Transverse colon (tissue), 4 donors: ENCODE results near the gene LDLRAD4. TPM values are rescaled to one million over a fixed set of nuclear protein-coding genes. Genes with fewer than 3 reads are reported as not detected.

Source experiments
- DNase-seq: peaks from one replicate; pipeline ENCODE4 v3.0.0-alpha.2; 2019
- H3K27ac ChIP-seq, 4 donors: fragments of 200-600 bp; sonication (generic); 2 replicates each; pipeline ENCODE4 v1.5.1; 2016 to 2018; ENCODE audit warnings: inconsistent platforms in 4 of 4
- H3K27me3 ChIP-seq: fragments of 200-600 bp; sonication (generic); 2 replicates; pipeline ENCODE4 v1.5.1; 2017; ENCODE audit warnings: inconsistent platforms
- H3K36me3 ChIP-seq, 4 donors: fragments of 200-600 bp; sonication (generic); 2 replicates each; pipeline ENCODE4 v1.5.1; 2017 to 2019; ENCODE audit warnings: inconsistent platforms in 4 of 4
- H3K4me1 ChIP-seq, 4 donors: fragments of 200-600 bp; sonication (generic); 2 replicates each; pipeline ENCODE4 v1.5.1; 2017 to 2020; ENCODE audit warnings: inconsistent platforms in 4 of 4
- H3K4me3 ChIP-seq, 4 donors: fragments of 200-600 bp; sonication (generic); 1 replicate in 1 of 4; 2 replicates in 3 of 4; pipeline versions ENCODE4 v1.5.1 to v1.6.1; 2017 to 2019; ENCODE audit warnings: inconsistent platforms in 4 of 4
- H3K9me3 ChIP-seq, 2 donors: fragments of 200-600 bp; sonication (generic); 2 replicates each; pipeline ENCODE4 v1.5.1; 2017 to 2019; ENCODE audit warnings: inconsistent platforms in 2 of 2
- CTCF ChIP-seq, 5 experiments: fragments of 200-600 bp in 3 of 5; fragments of 450-650 bp in 2 of 5; sonication (generic) in 3 of 5; IDR thresholded peaks; 1 replicate in 2 of 5; 2 replicates in 3 of 5; pipeline ENCODE4 v1.5.1; 2016 to 2017; ENCODE audit warnings: antibody characterized with exemption in 5 of 5, inconsistent platforms in 3 of 5, mild to moderate bottlenecking in 2 of 5, moderate library complexity in 1 of 5
- EP300 ChIP-seq: sonication (generic); formaldehyde crosslinking; IDR thresholded peaks from one replicate; pipeline ENCODE4 v1.6.1; 2017; ENCODE audit warnings: antibody characterized with exemption, low read depth
- POLR2A ChIP-seq: fragments of 450-650 bp; IDR thresholded peaks from one replicate; pipeline ENCODE4 v1.6.1; 2016; ENCODE audit warnings: antibody characterized with exemption, mild to moderate bottlenecking, moderate library complexity
- POLR2AphosphoS5 ChIP-seq, 3 donors: sonication (generic); formaldehyde crosslinking; IDR thresholded peaks; one replicate each; pipeline ENCODE4 v1.6.1; 2016; ENCODE audit warnings: antibody characterized with exemption in 3 of 3
- WGBS, 2 donors: methylation state at CpG; one replicate each; pipeline ENCODE4 v1.1.5; 2018; ENCODE audit warnings: low coverage in 1 of 2; 5-methylcytosine and 5-hydroxymethylcytosine counted together
- in situ Hi-C, 4 donors: fragments of 200-750 bp; cut with MboI; loops; one replicate each; pipeline versions ENCODE4 v1.15.0 to v1.15.1; 2017; ENCODE audit warnings: low sequenced_read_pairs in 3 of 4, low pct_ligation_motif_present in 1 of 4, low pct_unique_long_range_greater_than_20kb in 1 of 4
- intact Hi-C: fragments of 100-400 bp; cut with DNase I; formaldehyde crosslinking; loops from one replicate; pipeline ENCODE4 v1.15.1; 2023; ENCODE audit warnings: low total_unique reads
- total RNA-seq, 4 donors: library from RNA; depleted of rRNA; stranded (reverse); fragments of >200 nt; gene quantifications; one replicate each; pipeline ENCODE4 v1.1.0, GENCODE V29; 2016

The LDLRAD4 gene
- total RNA-seq, 4 donors from 2014 or later = 34.8 to 277 (median 60.6) TPM

GRCh38 chr18:13207294-13207693 is 11.3 kb upstream of the LDLRAD4 start:
- Histone ChIP-seq H3K27ac (no peak overlapping the region), H3K27me3 (no peaks in the 10 kb centered on the region), H3K4me3 (no peak overlapping the region), H3K4me1 (no peaks in the 10 kb centered on the region), H3K36me3 (no peaks in the 10 kb centered on the region), H3K9me3 (no peaks in the 10 kb centered on the region)
- DNase-seq = no peak
- intact Hi-C loops = no loop called here
- WGBS, 2 donors = 60 to 79% methylated on average over 1 to 6 of the region's 6 CpGs
- TF ChIP-seq POLR2AphosphoS5 (IDR thresholded peaks at IDR 0.05) (no peak), POLR2A (no peak), EP300 (no peak), CTCF (IDR thresholded peaks at IDR 0.05) (no peak)
- in situ Hi-C loops = loop anchor here in 3 of 4 donors (25.0 kb wide), 2 partner anchors 330 to 430 kb away; no protein-coding TSS in a partner anchor

GRCh38 chr18:13211534-13211933 is 7.0 kb upstream of the LDLRAD4 start:
- TF ChIP-seq CTCF (IDR thresholded peaks at IDR 0.05) (no peak), EP300 (no peak), POLR2A (no peak)
- no peaks in the 10 kb centered on the region for H3K27me3 ChIP-seq
- no peaks in the 10 kb centered on the region for H3K9me3 ChIP-seq
- peaks cover under 1 to 13% (median 2%) of the 10 kb centered on the region in 4 donors for H3K4me1 ChIP-seq
- intact Hi-C loops (no loop called here), in situ Hi-C loops (loop anchor here in 3 of 4 donors (25.0 kb wide), 2 partner anchors 326 to 426 kb away; no protein-coding TSS in a partner anchor)
- 61 to 66% methylated on average over 6 to 7 of the region's 7 CpGs for WGBS, 2 donors
- no peak for DNase-seq
- no peak overlapping the region for H3K4me3 ChIP-seq
- no peaks in the 10 kb centered on the region for H3K36me3 ChIP-seq
- no peak overlapping the region for H3K27ac ChIP-seq

GRCh38 chr18:13213036-13213795 is 5.3 kb upstream of the LDLRAD4 start:
- Histone ChIP-seq H3K36me3 (no peaks in the 10 kb centered on the region), H3K27ac (no peak overlapping the region), H3K4me3 (no peak overlapping the region), H3K9me3 (no peaks in the 10 kb centered on the region), H3K4me1 (peaks cover 6 to 18% (median 7%) of the 10 kb centered on the region in 4 donors), H3K27me3 (no peaks in the 10 kb centered on the region)
- intact Hi-C loops (no loop called here), in situ Hi-C loops (loop anchor here in 3 of 4 donors (25.0 kb wide), 2 partner anchors 324 to 424 kb away; no protein-coding TSS in a partner anchor)
- 80 to 81% methylated on average over 4 to 18 of the region's 18 CpGs for WGBS, 2 donors
- TF ChIP-seq CTCF (IDR thresholded peaks at IDR 0.05) = no peak
- no peak for TF ChIP-seq EP300
- TF ChIP-seq POLR2A = no peak
- TF ChIP-seq POLR2AphosphoS5 (IDR thresholded peaks at IDR 0.05) = no peak
- DNase-seq = no peak

- peaks cover 6 to 30% (median 15%) of the 10 kb centered on the region in 4 donors for H3K4me1 ChIP-seq
- WGBS, 2 donors = 43 to 65% methylated on average over 1 of the region's 1 CpG
- TF ChIP-seq EP300 (no peak), CTCF (IDR thresholded peaks at IDR 0.05) (no peak), POLR2AphosphoS5 (IDR thresholded peaks at IDR 0.05) (no peak), POLR2A (no peak)
- in situ Hi-C loops (loop anchor here in 3 of 4 donors (25.0 kb wide), 2 partner anchors 323 to 423 kb away; no protein-coding TSS in a partner anchor), intact Hi-C loops (loop anchor here (5.0 kb wide), 1 partner anchor 418 kb away; no protein-coding TSS in a partner anchor)
- H3K27me3 ChIP-seq = no peaks in the 10 kb centered on the region
- no peaks in the 10 kb centered on the region for H3K36me3 ChIP-seq
- no peak overlapping the region for H3K27ac ChIP-seq
- no peaks in the 10 kb centered on the region for H3K9me3 ChIP-seq
- no peak for DNase-seq
- H3K4me3 ChIP-seq = no peak overlapping the region
Observed at GRCh38 chr18:13214609-13215008, 4.0 kb upstream of the LDLRAD4 start.
